ENCODE results near the gene TMEM178A. TPM values are rescaled to one million over a fixed set of nuclear protein-coding genes. Genes with fewer than 3 reads are reported as not detected.

TMEM178A gene
- total RNA-seq, 1 donor from 2014 or later, result 2.8 TPM

DNA sequence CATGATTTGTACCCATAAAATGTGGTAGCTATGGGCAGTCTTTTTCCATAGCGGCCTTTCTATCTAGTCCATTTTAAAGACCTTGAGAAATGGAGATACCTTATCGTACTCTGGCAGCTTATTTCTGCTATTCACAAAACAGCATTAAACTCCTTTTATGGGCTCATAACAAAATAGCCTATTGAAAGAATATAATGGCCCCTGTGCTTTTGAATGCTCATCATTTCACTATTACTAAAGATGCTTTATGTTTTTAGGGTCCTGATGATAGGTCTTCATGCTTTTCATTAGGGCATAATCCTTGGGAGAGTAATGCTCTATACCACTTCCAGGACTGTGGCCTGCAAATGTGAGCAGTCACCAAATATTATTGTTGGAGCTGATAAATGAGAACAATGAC lies 7.3 kb upstream of the TMEM178A start:
- H3K4me3 ChIP-seq (ENCODE audit: low read depth, low read length), result no peak overlapping the region
- TF ChIP-seq, protein P1, sequence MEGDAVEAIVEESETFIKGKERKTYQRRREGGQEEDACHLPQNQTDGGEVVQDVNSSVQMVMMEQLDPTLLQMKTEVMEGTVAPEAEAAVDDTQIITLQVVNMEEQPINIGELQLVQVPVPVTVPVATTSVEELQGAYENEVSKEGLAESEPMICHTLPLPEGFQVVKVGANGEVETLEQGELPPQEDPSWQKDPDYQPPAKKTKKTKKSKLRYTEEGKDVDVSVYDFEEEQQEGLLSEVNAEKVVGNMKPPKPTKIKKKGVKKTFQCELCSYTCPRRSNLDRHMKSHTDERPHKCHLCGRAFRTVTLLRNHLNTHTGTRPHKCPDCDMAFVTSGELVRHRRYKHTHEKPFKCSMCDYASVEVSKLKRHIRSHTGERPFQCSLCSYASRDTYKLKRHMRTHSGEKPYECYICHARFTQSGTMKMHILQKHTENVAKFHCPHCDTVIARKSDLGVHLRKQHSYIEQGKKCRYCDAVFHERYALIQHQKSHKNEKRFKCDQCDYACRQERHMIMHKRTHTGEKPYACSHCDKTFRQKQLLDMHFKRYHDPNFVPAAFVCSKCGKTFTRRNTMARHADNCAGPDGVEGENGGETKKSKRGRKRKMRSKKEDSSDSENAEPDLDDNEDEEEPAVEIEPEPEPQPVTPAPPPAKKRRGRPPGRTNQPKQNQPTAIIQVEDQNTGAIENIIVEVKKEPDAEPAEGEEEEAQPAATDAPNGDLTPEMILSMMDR (conservative IDR thresholded peaks at IDR 0.05; ENCODE audit: low read depth, low read length), result no peak
- DNase-seq (ENCODE audit: low read depth), result no peak

DNA sequence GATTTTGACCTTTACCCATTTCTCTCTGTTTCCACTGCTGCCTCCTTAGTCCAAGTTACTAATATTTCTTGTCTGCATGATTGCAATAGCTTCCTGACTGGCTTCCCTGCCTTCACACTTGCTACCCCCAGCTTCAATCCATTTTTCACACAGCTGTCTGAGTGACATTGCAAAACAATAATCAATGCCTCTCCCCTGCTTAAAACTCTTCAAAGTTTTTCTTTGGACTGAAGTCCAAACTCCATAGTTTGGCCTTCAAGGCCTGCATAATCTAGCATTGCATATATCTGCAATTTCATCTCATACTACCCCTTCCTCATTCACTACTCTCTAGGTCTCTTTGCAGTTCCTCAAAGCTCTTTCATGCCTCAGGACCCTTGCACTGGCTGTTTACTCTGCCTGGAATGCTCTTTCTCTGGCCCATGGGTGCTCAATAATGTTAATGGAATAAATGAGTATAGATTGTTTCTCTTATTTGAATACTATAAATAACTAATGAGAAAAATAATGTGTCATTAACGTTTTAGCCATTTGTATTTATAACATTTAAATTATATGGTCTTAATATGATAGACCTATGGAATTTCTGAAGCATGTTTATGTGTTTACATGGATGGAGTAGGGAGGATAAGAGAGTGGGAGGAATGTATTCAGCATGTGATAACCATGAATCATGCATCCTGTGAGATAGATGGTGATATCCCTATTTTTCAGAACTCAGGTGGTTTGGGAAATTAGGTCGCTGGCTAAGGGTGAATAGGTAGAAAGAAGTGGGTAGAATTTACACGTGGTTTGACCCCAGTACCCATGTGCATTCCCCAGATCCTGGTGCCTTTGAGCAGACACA lies 5.7 kb upstream of the TMEM178A start:
- no peak for DNase-seq (ENCODE audit: low read depth)
- H3K4me3 ChIP-seq (ENCODE audit: low read depth, low read length), result no peak overlapping the region
- TF ChIP-seq, protein P1 (conservative IDR thresholded peaks at IDR 0.05; ENCODE audit: low read depth, low read length), result no peak

DNA sequence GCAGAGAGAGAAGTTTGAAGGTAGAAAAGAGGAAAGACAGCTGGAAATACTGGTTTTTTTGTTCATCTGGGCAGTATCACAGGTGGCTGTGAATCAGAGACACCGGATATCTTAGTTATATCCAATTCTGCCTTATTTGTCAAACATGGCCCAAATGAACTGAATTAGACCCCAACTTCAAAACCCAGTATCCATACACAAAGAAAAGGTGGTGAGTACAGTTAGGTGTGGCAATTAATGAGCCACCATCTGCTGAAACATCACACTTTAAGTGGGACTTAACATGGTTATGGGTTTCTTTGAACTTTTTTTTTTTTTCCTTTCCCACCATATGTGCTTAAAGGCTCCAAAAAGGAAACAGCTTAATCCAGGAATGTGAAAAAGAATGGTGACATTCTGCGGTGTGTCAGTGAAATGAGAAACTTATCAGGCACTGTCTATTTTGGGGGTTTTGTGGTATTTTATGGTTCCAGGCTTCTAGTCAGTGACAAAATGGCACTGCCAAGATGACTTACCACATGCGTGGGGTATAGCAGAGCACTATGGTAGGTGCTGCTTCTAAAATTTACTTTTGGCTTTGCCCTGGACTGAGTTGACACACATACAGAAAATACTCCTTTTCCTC lies 5.0 kb upstream of the TMEM178A start:
- TF ChIP-seq, protein P1 (conservative IDR thresholded peaks at IDR 0.05; ENCODE audit: low read depth, low read length), result no peak
- no peak for DNase-seq (ENCODE audit: low read depth)
- H3K4me3 ChIP-seq (ENCODE audit: low read depth, low read length), result no peak overlapping the region

DNA sequence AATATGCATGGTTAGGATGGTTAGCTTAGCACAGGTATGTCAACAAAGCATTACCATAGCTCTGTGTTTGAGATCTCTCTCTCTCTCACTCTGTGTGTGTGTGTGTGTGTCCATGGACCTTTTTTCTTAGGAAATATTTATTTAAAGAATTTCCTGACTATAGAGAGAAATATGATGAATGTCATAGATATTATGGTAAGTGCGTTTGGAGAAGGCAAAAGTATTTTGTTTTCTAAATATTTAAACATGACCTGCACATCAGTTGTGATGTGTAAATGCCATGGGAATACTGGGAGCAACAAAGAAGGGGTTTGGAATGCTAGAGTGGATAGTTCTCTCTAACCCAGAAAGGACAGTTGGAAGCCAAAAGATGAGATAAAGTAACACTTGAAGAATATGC lies 3.9 kb upstream of the TMEM178A start:
- no peak for DNase-seq (ENCODE audit: low read depth)
- no peak overlapping the region for H3K4me3 ChIP-seq (ENCODE audit: low read depth, low read length)
- TF ChIP-seq, protein P1 (conservative IDR thresholded peaks at IDR 0.05; ENCODE audit: low read depth, low read length), result no peak

DNA sequence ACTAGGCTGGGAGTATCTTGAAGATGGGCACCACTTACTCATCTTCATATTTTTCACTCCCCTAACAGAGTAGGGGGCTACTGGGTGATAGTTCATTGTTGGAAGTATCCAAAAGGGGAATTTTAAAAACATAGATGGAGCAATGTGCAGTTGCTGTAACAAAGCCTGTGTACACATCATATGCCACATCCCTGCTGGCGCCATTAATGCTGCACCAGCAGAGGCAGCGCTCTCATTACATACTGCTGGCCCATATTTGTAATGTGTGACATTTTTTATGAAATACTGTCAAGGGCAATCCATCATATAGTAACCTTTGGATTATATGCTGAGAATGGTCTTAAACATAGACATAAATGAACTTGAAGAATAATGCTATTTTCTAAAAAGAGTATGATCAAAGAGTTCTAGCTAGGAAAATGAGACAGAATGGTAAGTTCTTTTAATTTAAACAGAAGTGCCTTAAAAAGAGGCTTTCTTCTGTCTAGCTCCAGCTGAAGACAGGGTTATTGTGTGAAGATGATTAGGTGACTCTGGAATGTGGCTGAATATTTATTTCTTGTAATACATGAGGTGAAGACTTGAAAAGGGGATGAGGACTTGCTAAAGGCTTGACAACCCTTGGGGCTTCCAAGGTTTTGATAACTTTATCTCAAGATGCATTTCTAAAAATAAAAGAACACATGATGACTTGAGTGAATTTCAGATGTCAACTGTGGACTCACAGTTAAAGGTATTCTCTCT lies 2.4 kb upstream of the TMEM178A start:
- TF ChIP-seq, protein P1 (conservative IDR thresholded peaks at IDR 0.05; ENCODE audit: low read depth, low read length), result no peak
- DNase-seq (ENCODE audit: low read depth), result no peak
- H3K4me3 ChIP-seq (ENCODE audit: low read depth, low read length), result no peak overlapping the region

DNA sequence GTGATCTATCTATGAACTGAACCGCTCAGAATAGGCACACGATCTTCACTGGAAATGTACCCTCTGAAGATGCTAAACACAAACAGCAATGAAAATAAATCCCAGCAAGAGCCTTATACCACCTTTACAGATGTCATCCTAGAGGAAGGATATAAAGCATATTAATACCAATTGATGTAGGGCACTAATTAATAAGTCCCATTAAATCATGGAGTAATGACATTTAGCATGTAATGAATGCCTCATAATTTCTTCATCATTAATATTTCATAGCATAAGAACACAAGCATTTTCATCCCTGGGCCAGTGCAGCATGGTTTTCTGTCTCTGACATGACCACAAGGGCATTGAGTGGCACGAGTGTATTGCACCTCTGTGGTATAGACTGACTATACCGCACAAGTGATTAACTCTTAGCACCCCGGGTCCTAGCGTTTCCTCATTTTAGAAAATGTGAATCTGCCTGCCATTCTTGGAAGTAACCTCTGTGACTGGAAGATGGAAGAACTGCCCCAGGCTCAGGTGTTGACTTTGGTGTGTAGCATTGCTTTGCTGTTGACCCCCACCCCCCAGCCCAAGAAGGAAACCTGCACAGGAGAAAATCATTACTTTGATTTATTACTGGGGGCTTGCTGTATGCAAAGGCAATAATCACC lies 1.4 kb upstream of the TMEM178A start:
- no peak overlapping the region for H3K4me3 ChIP-seq (ENCODE audit: low read depth, low read length)
- no peak for DNase-seq (ENCODE audit: low read depth)
- TF ChIP-seq, protein P1 (conservative IDR thresholded peaks at IDR 0.05; ENCODE audit: low read depth, low read length), result no peak

All from epithelial cell of proximal tubule (primary cell).